OCI-LY3 (cell line): ENCODE measurements around the gene RIN3.

ENCODE experiments used
- H2AFZ ChIP-seq: fragments of 200-600, 300-600 bp; shearing (Covaris generic); 2 replicates; pipeline ENCODE4 v1.6.0; 2014; ENCODE audit warnings: antibody characterized with exemption, low read depth, low read length
- H3K27ac ChIP-seq: fragments of 200-600, 300-600 bp; sonication (generic); 2 replicates; pipeline ENCODE4 v1.5.1; 2014; ENCODE audit warnings: mild to moderate bottlenecking, low read length, moderate library complexity, mixed read lengths
- H3K27me3 ChIP-seq: fragments of 200-600, 300-600 bp; sonication (generic); 2 replicates; pipeline ENCODE4 v1.6.1; 2014; ENCODE audit warnings: low read depth, low read length, mixed read lengths
- H3K36me3 ChIP-seq: fragments of 200-600, 300-600 bp; sonication (generic); replicated peaks from 2 replicates; pipeline ENCODE3; 2014; ENCODE audit warnings: low read depth, low read length, mixed read lengths
- H3K4me1 ChIP-seq: fragments of 300-600, 200-600 bp; sonication (generic); 2 replicates; pipeline ENCODE4 v1.6.1; 2014; ENCODE audit warnings: low read length, mixed read lengths
- H3K4me2 ChIP-seq: fragments of 200-600, 300-600 bp; sonication (generic); 2 replicates; pipeline ENCODE4 v1.6.1; 2014; ENCODE audit warnings: low read length, mixed read lengths
- H3K4me3 ChIP-seq: fragments of 300-600, 200-600 bp; sonication (generic); 2 replicates; pipeline ENCODE4 v1.5.1; 2014; ENCODE audit warnings: antibody characterized with exemption, mild to moderate bottlenecking, low read length, moderate library complexity
- H3K79me2 ChIP-seq: fragments of 300-600, 200-600 bp; shearing (Covaris generic); 2 replicates; pipeline ENCODE4 v1.6.1; 2014; ENCODE audit warnings: mild to moderate bottlenecking, low read length, mixed read lengths
- H3K9ac ChIP-seq: fragments of 300-600, 200-600 bp; shearing (Covaris generic); 2 replicates; pipeline ENCODE4 v1.6.0; 2014; ENCODE audit warnings: mild to moderate bottlenecking, low read length, moderate library complexity
- H3K9me3 ChIP-seq: fragments of 200-600, 300-600 bp; shearing (Covaris generic); 2 replicates; pipeline ENCODE4 v1.6.1; 2014; ENCODE audit warnings: low read length, mixed read lengths; ENCODE audit not compliant: insufficient read depth
- H4K20me1 ChIP-seq: fragments of 200-600, 300-600 bp; sonication (generic); 2 replicates; pipeline ENCODE4 v1.6.1; 2016; ENCODE audit warnings: low read length, mixed read lengths; ENCODE audit not compliant: insufficient read depth
- CTCF ChIP-seq: fragments of 200-600, 300-600 bp; sonication (generic); IDR thresholded peaks from 2 replicates; pipeline ENCODE4 v1.5.1; 2014; ENCODE audit warnings: antibody characterized with exemption, low read length, low read depth
- EZH2phosphoT487 ChIP-seq: fragments of 200-600 bp; shearing (Covaris generic); IDR thresholded peaks from 2 replicates; pipeline ENCODE4 v1.6.1; 2018; ENCODE audit warnings: antibody characterized with exemption, mixed run types, low read depth

Gene RIN3

GRCh38 chr14:92703516-92703915, 189.9 kb downstream of the RIN3 start:
- TF ChIP-seq EZH2phosphoT487 (no peak), CTCF (no peak)

GRCh38 chr14:92704036-92704804, 190.6 kb downstream of the RIN3 start:
- H3K4me1 ChIP-seq = peaks cover 43% of the 10 kb centered on the region
- no peaks in the 10 kb centered on the region for H3K9me3 ChIP-seq
- no peaks in the 10 kb centered on the region for H3K36me3 ChIP-seq
- H4K20me1 ChIP-seq = no peaks in the 10 kb centered on the region; the same call in 1 of the 2 replicates
- H3K4me3 ChIP-seq = peak overlapping the region; percentile 71
- no peaks in the 10 kb centered on the region for H3K79me2 ChIP-seq
- no peak for TF ChIP-seq CTCF
- no peak for TF ChIP-seq EZH2phosphoT487
- H3K4me2 ChIP-seq = peak overlapping the region; percentile 96
- peaks cover 33% of the 10 kb centered on the region for H3K27me3 ChIP-seq
- H2AFZ ChIP-seq = no peak overlapping the region
- H3K27ac ChIP-seq = peak overlapping the region; percentile 83
- peak overlapping the region; percentile 36; the same call in 1 of the 2 replicates for H3K9ac ChIP-seq

More at GRCh38 chr14:92703516-92703915, 189.9 kb downstream of the RIN3 start:
- no peaks in the 10 kb centered on the region; the same call in 1 of the 2 replicates for H4K20me1 ChIP-seq
- H3K79me2 ChIP-seq = no peaks in the 10 kb centered on the region
- H2AFZ ChIP-seq = no peak overlapping the region
- H3K27me3 ChIP-seq = peaks cover 33% of the 10 kb centered on the region
- H3K4me1 ChIP-seq = peaks cover 43% of the 10 kb centered on the region
- no peaks in the 10 kb centered on the region for H3K9me3 ChIP-seq
- peak overlapping the region; percentile 96 for H3K4me2 ChIP-seq
- peak overlapping the region; percentile 83 for H3K27ac ChIP-seq
- no peaks in the 10 kb centered on the region for H3K36me3 ChIP-seq
- H3K9ac ChIP-seq = no peak overlapping the region
- H3K4me3 ChIP-seq = peak overlapping the region; percentile 70

- Histone ChIP-seq H2AFZ (no peak overlapping the region), H3K4me2 (peak overlapping the region; percentile 96)
Observed at GRCh38 chr14:92704821-92705220, 191.2 kb downstream of the RIN3 start.

More at GRCh38 chr14:92704821-92705220, 191.2 kb downstream of the RIN3 start:
- no peaks in the 10 kb centered on the region for H3K9me3 ChIP-seq
- peaks cover 3% of the 10 kb centered on the region for H3K36me3 ChIP-seq
- peaks cover 43% of the 10 kb centered on the region for H3K4me1 ChIP-seq
- H3K27me3 ChIP-seq = peaks cover 33% of the 10 kb centered on the region
- peak overlapping the region; percentile 64 for H3K27ac ChIP-seq
- TF ChIP-seq EZH2phosphoT487 (no peak), CTCF (no peak)
- no peaks in the 10 kb centered on the region; the same call in 1 of the 2 replicates for H4K20me1 ChIP-seq
- H3K9ac ChIP-seq = peak overlapping the region; percentile 16; the same call in 1 of the 2 replicates
- H3K79me2 ChIP-seq = no peaks in the 10 kb centered on the region
- peak overlapping the region; percentile 71 for H3K4me3 ChIP-seq
